IMR-90 (cell line): ENCODE data around the gene CD2AP. TPM values are rescaled to one million over a fixed set of nuclear protein-coding genes. Genes with fewer than 3 reads are reported as not detected.

Experiments used
- ATAC-seq: fragments of 200-7000 bp; cut with Tn5 transposase; 2 replicates; pipeline ENCODE4 v1.9.1; 2020; ENCODE audit warnings: low read depth, mild to moderate bottlenecking, moderate library complexity
- BruUV-seq: library from RNA; stranded (reverse); fragments of 400-500 nt; replicated peaks from 2 replicates; lab custom pipeline; 2021; lab: Mats Ljungman, UMichigan
- CTCF ChIA-PET: fragments of 300-600 bp; formaldehyde crosslinking; extraction: SDS; loops from one replicate; lab custom pipeline; 2021; ENCODE audit warnings: antibody characterized with exemption; lab: Yijun Ruan, JAX
- POLR2A ChIA-PET: fragments of 300-600 bp; sonication (Branson Sonifier 250); formaldehyde crosslinking; loops from one replicate; lab custom pipeline; 2022; ENCODE audit warnings: antibody characterized with exemption; ENCODE audit not compliant: unreplicated experiment; lab: Charles Lee
- DNase-seq: peaks from one replicate; pipeline ENCODE4 v3.0.0; 2013
- H2AFZ ChIP-seq: replicated peaks from 2 replicates; pipeline ENCODE3; 2013; ENCODE audit warnings: low read length, mild to moderate bottlenecking; ENCODE audit not compliant: poor library complexity
- H2AK5ac ChIP-seq: 2 replicates; pipeline ENCODE4 v1.6.1; 2013; ENCODE audit warnings: low read depth, low read length, inconsistent platforms
- H2AK9ac ChIP-seq: replicated peaks from 2 replicates; pipeline ENCODE3; 2013; ENCODE audit warnings: mild to moderate bottlenecking, low read depth, low read length, moderate library complexity; ENCODE audit not compliant: poor library complexity
- H2BK120ac ChIP-seq: 2 replicates; pipeline ENCODE4 v1.6.1; 2013; ENCODE audit warnings: low read depth, low read length, inconsistent platforms
- H2BK15ac ChIP-seq: 3 replicates; pipeline ENCODE4 v1.6.1; 2013; ENCODE audit warnings: low read depth, low read length, inconsistent platforms
- H2BK20ac ChIP-seq: 2 replicates; pipeline ENCODE4 v1.6.1; 2013; ENCODE audit warnings: low read depth, mild to moderate bottlenecking, inconsistent platforms, low read length, moderate library complexity
- H2BK5ac ChIP-seq: 2 replicates; pipeline ENCODE4 v1.6.1; 2013; ENCODE audit warnings: mild to moderate bottlenecking, low read depth, low read length, inconsistent platforms; ENCODE audit not compliant: poor library complexity, severe bottlenecking
- H3K14ac ChIP-seq: replicated peaks from 2 replicates; pipeline ENCODE4 v1.6.1; 2013; ENCODE audit warnings: low read depth, low read length, inconsistent platforms
- H3K18ac ChIP-seq: 2 replicates; pipeline ENCODE4 v1.6.1; 2013; ENCODE audit warnings: low read depth, low read length, control low read depth
- H3K23ac ChIP-seq: 2 replicates; pipeline ENCODE4 v1.6.1; 2013; ENCODE audit warnings: low read depth, low read length, inconsistent platforms
- H3K27ac ChIP-seq: 2 replicates; pipeline ENCODE4 v1.5.1; 2013; ENCODE audit warnings: mild to moderate bottlenecking, control low read depth, low read length; ENCODE audit not compliant: insufficient read depth
- H3K27me3 ChIP-seq: 2 replicates; pipeline ENCODE4 v1.6.1; 2013; ENCODE audit warnings: low read length; ENCODE audit not compliant: control insufficient read depth, insufficient read depth
- H3K36me3 ChIP-seq: 2 replicates; pipeline ENCODE4 v1.6.1; 2013; ENCODE audit warnings: low read length, mixed read lengths; ENCODE audit not compliant: control insufficient read depth, insufficient read depth
- H3K4ac ChIP-seq: 2 replicates; pipeline ENCODE4 v1.6.1; 2013; ENCODE audit warnings: low read depth, low read length, inconsistent platforms
- H3K4me1 ChIP-seq: 2 replicates; pipeline ENCODE4 v1.6.1; 2013; ENCODE audit warnings: low read length, mixed read lengths; ENCODE audit not compliant: control insufficient read depth, insufficient read depth
- H3K4me2 ChIP-seq: 2 replicates; pipeline ENCODE4 v1.6.1; 2013; ENCODE audit warnings: low read depth, mild to moderate bottlenecking, control low read depth, low read length, moderate library complexity
- H3K4me3 ChIP-seq: 2 replicates; pipeline ENCODE4 v1.5.1; 2013; ENCODE audit warnings: low read depth, mild to moderate bottlenecking, control low read depth, low read length, moderate library complexity; ENCODE audit not compliant: insufficient read depth
- H3K56ac ChIP-seq: 2 replicates; pipeline ENCODE4 v1.6.1; 2013; ENCODE audit warnings: low read length, inconsistent platforms; ENCODE audit not compliant: insufficient read depth; ENCODE audit errors: extremely low read depth
- H3K79me1 ChIP-seq, 2 experiments: 2 replicates each; pipeline ENCODE4 v1.6.1; 2013; ENCODE audit warnings: low read length in 2 of 2, inconsistent platforms in 1 of 2, low read depth in 1 of 2
- H3K9ac ChIP-seq: 2 replicates; pipeline ENCODE4 v1.6.1; 2013; ENCODE audit warnings: low read depth, low read length, control low read depth
- H3K9me1 ChIP-seq: 2 replicates; pipeline ENCODE4 v1.6.1; 2013; ENCODE audit warnings: low read length, inconsistent platforms; ENCODE audit not compliant: insufficient read depth
- H3K9me3 ChIP-seq: 2 replicates; pipeline ENCODE4 v1.6.1; 2013; ENCODE audit warnings: low read length; ENCODE audit not compliant: control insufficient read depth, insufficient read depth
- H4K20me1 ChIP-seq: 2 replicates; pipeline ENCODE4 v1.6.1; 2013; ENCODE audit warnings: low read length, inconsistent platforms; ENCODE audit not compliant: insufficient read depth
- H4K5ac ChIP-seq: 2 replicates; pipeline ENCODE4 v1.6.1; 2013; ENCODE audit warnings: mild to moderate bottlenecking, low read depth, low read length, control low read depth
- H4K8ac ChIP-seq, 2 experiments: 2 replicates each; pipeline ENCODE4 v1.6.1; 2013; ENCODE audit warnings: low read depth in 2 of 2, low read length in 2 of 2, control low read depth in 1 of 2, inconsistent platforms in 1 of 2
- H4K91ac ChIP-seq: 2 replicates; pipeline ENCODE4 v1.6.1; 2013; ENCODE audit warnings: low read depth, low read length, inconsistent platforms; ENCODE audit not compliant: insufficient read depth
- BHLHE40 ChIP-seq: fragments of 150-350 bp; IDR thresholded peaks from 2 replicates; pipeline ENCODE4 v1.6.1; 2016; ENCODE audit warnings: mild to moderate bottlenecking, low read depth, low read length
- CEBPB ChIP-seq: IDR thresholded peaks from 2 replicates; pipeline ENCODE4 v1.6.1; 2012; ENCODE audit warnings: low read depth, low read length, improper control_type of control experiment
- CHD1 ChIP-seq: IDR thresholded peaks from 2 replicates; pipeline ENCODE4 v1.6.1; 2012; ENCODE audit warnings: low read depth, low read length, improper control_type of control experiment
- MAFK ChIP-seq: IDR thresholded peaks from 2 replicates; pipeline ENCODE4 v1.6.1; 2012; ENCODE audit warnings: low read depth, low read length, improper control_type of control experiment
- MAZ ChIP-seq: IDR thresholded peaks from 2 replicates; pipeline ENCODE4 v1.6.1; 2012; ENCODE audit warnings: low read depth, mild to moderate bottlenecking, low read length, improper control_type of control experiment, moderate library complexity, borderline replicate concordance
- NFE2L2 ChIP-seq: fragments of 150-350 bp; IDR thresholded peaks from 2 replicates; pipeline ENCODE4 v1.6.1; 2016; ENCODE audit warnings: low read depth, mild to moderate bottlenecking, low read length
- POLR2A ChIP-seq: IDR thresholded peaks from 2 replicates; pipeline ENCODE4 v1.6.1; 2012; ENCODE audit warnings: mild to moderate bottlenecking, low read depth, low read length
- RAD21 ChIP-seq: IDR thresholded peaks from 2 replicates; pipeline ENCODE4 v1.6.1; 2012; ENCODE audit warnings: low read length, improper control_type of control experiment
- RCOR1 ChIP-seq: IDR thresholded peaks from 2 replicates; pipeline ENCODE4 v1.6.1; 2012; ENCODE audit warnings: mild to moderate bottlenecking, low read length, improper control_type of control experiment; ENCODE audit not compliant: insufficient replicate concordance
- WGBS, 2 experiments: methylation state at CpG; one replicate each; pipeline versions ENCODE4 v1.1.5 to v1.1.7; 2013; ENCODE audit warnings: missing lambda C conversion rate in 2 of 2; ENCODE audit not compliant: insufficient read length in 1 of 2; ENCODE audit errors: extremely low coverage in 2 of 2; 5-methylcytosine and 5-hydroxymethylcytosine counted together
- dilution Hi-C: fragments of 300-500 bp; cut with HindIII; formaldehyde crosslinking; loops from one replicate; pipeline ENCODE4 v1.14.3; 2018; ENCODE audit warnings: low sequenced_read_pairs; ENCODE audit not compliant: unreplicated experiment
- in situ Hi-C: fragments of 300-500 bp; cut with MboI; formaldehyde crosslinking; loops from 3 replicates; pipeline ENCODE4 v1.14.3; 2019; ENCODE audit warnings: low sequenced_read_pairs, inconsistent platforms, mixed read lengths
- intact Hi-C: fragments of 100-400 bp; cut with micrococcal nuclease; formaldehyde crosslinking; loops from 2 replicates; pipeline ENCODE4 v1.10.0; 2022
- polyA plus RNA-seq, 3 experiments: library from polyadenylated mRNA; depleted of rRNA; stranded (reverse); fragments of >200 nt; gene quantifications; 2 replicates each; pipeline ENCODE4 v1.2.3, GENCODE V29; 2012; ENCODE audit warnings: low replicate concordance in 1 of 3
- total RNA-seq: library from RNA; depleted of rRNA; stranded (reverse); fragments of >200 nt; gene quantifications from 2 replicates; pipeline ENCODE4 v1.2.3, GENCODE V29; 2012
- TF ChIP-seq, protein P1 (sequence below): conservative IDR thresholded peaks from 2 replicates; pipeline ENCODE4 v1.5.1; 2012; ENCODE audit warnings: mild to moderate bottlenecking, low read depth, low read length, improper control_type of control experiment
- TF ChIP-seq, protein P2 (sequence below): fragments of 150-350 bp; IDR thresholded peaks from 2 replicates; pipeline ENCODE4 v1.6.1; 2016; ENCODE audit warnings: low read depth, mild to moderate bottlenecking, low read length, moderate library complexity, borderline replicate concordance

CD2AP gene
- total and polyA plus RNA-seq, 2 of the 4 experiments (the other 2 are of a cell fraction), result 5.3 to 7.5 TPM

DNA sequence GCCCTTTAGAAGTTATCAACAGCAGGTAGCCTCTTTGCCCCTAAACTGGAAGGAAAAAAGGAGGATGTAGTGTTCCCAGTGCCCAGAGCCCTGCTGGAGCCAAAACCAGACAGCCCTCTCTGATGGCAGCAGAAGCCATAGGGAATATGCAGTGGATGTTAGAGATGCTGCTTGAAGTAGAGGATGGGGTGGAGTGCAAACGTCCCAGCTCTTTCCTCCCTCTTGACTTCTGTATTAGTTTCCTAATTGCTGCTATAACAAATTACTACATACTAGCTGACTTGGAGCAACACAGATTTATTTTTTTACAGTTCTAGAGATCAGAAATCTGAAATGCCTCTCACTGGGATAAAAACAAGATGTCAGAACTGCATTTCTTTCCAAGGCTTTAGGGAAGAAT lies 12.5 kb upstream of the CD2AP start:
- Histone ChIP-seq H2BK120ac (no peak overlapping the region), H3K9me3 (peaks cover 1% of the 10 kb centered on the region; the same call in 1 of the 2 replicates), H3K18ac (no peak overlapping the region), H4K91ac (no peak overlapping the region), H3K4me1 (no peaks in the 10 kb centered on the region), H2BK20ac (no peak overlapping the region), H3K4me2 (no peak overlapping the region), H2BK5ac (no peak overlapping the region), H3K9ac (no peak overlapping the region), H3K4me3 (no peak overlapping the region), H3K27ac (no peak overlapping the region), H2BK15ac (no peak overlapping the region), H4K8ac (no peak overlapping the region), H3K14ac (no peak overlapping the region), H3K27me3 (peaks cover 2% of the 10 kb centered on the region), H2AK5ac (no peak overlapping the region), H3K56ac (no peak overlapping the region), H3K36me3 (no peaks in the 10 kb centered on the region), H3K9me1 (no peaks in the 10 kb centered on the region), H4K20me1 (no peaks in the 10 kb centered on the region), H3K23ac (no peak overlapping the region), H3K79me1 (no peaks in the 10 kb centered on the region), H3K4ac (no peak overlapping the region), H4K5ac (no peak overlapping the region), H2AFZ (no peak overlapping the region), H2AK9ac (no peak overlapping the region)
- no TSS peak for BruUV-seq
- in situ Hi-C loops, result no loop called here
- TF ChIP-seq MAFK (no peak), RAD21 (no peak), MAZ (no peak), POLR2A (no peak), CEBPB (no peak), RCOR1 (no peak), NFE2L2 (no peak), BHLHE40 (no peak), CHD1 (no peak)
- TF ChIP-seq, protein P1, sequence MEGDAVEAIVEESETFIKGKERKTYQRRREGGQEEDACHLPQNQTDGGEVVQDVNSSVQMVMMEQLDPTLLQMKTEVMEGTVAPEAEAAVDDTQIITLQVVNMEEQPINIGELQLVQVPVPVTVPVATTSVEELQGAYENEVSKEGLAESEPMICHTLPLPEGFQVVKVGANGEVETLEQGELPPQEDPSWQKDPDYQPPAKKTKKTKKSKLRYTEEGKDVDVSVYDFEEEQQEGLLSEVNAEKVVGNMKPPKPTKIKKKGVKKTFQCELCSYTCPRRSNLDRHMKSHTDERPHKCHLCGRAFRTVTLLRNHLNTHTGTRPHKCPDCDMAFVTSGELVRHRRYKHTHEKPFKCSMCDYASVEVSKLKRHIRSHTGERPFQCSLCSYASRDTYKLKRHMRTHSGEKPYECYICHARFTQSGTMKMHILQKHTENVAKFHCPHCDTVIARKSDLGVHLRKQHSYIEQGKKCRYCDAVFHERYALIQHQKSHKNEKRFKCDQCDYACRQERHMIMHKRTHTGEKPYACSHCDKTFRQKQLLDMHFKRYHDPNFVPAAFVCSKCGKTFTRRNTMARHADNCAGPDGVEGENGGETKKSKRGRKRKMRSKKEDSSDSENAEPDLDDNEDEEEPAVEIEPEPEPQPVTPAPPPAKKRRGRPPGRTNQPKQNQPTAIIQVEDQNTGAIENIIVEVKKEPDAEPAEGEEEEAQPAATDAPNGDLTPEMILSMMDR, result no peak
- TF ChIP-seq, protein P2, sequence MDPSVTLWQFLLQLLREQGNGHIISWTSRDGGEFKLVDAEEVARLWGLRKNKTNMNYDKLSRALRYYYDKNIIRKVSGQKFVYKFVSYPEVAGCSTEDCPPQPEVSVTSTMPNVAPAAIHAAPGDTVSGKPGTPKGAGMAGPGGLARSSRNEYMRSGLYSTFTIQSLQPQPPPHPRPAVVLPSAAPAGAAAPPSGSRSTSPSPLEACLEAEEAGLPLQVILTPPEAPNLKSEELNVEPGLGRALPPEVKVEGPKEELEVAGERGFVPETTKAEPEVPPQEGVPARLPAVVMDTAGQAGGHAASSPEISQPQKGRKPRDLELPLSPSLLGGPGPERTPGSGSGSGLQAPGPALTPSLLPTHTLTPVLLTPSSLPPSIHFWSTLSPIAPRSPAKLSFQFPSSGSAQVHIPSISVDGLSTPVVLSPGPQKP, result no peak
- dilution Hi-C loops, result no loop called here
- intact Hi-C loops, result no loop called here
- ChIA-PET CTCF (no interaction called here), POLR2A (no interaction called here)
- ATAC-seq (no peak), DNase-seq (no peak)
- WGBS, 2 experiments, result no CpG with 5 or more reads among the region's 1 CpG
